Bronchial epithelial cell (primary cell): Measurements from ENCODE around the gene ASPN. TPM values are rescaled to one million over a fixed set of nuclear protein-coding genes. Genes with fewer than 3 reads are reported as not detected.

Experiments used
- DNase-seq: peaks from one replicate; pipeline ENCODE4 v3.0.0-alpha.2; 2010; ENCODE audit warnings: low read depth
- FAIRE-seq: peaks from 2 replicates; lab custom pipeline; 2011; peaks lifted over from hg19 to GRCh38; lab: Jason Lieb, UNC
- H3K27me3 ChIP-seq: 2 replicates; pipeline ENCODE4 v1.5.1; 2011; ENCODE audit warnings: low read length; ENCODE audit not compliant: control insufficient read depth, insufficient read depth
- H3K36me3 ChIP-seq: 2 replicates; pipeline ENCODE4 v1.5.1; 2011; ENCODE audit warnings: low read length; ENCODE audit not compliant: control insufficient read depth, insufficient read depth
- H3K4me3 ChIP-seq: 2 replicates; pipeline ENCODE4 v1.5.1; 2011; ENCODE audit warnings: mild to moderate bottlenecking, low read depth, low read length, control low read depth
- CTCF ChIP-seq: IDR thresholded peaks from 2 replicates; pipeline ENCODE4 v1.5.1; 2011; ENCODE audit warnings: mild to moderate bottlenecking, moderate library complexity, low read length, control low read depth, inconsistent platforms; ENCODE audit not compliant: insufficient read depth, severe bottlenecking
- total RNA-seq: library from RNA; depleted of rRNA; stranded (reverse); fragments of >200 nt; gene quantifications from 2 replicates; pipeline ENCODE4 v1.2.1, GENCODE V29; 2014

The ASPN gene
- total RNA-seq, 1 donor from 2014 or later: not detected

GRCh38 chr9:92496396-92497176 lies 14.3 kb upstream of the ASPN start:
- FAIRE-seq (no peak), DNase-seq (no peak)
- Histone ChIP-seq H3K27me3 (no peaks in the 10 kb centered on the region), H3K4me3 (no peak overlapping the region), H3K36me3 (no peaks in the 10 kb centered on the region)
- no peak for TF ChIP-seq CTCF

GRCh38 chr9:92494856-92495255 lies 12.6 kb upstream of the ASPN start:
- DNase-seq (no peak), FAIRE-seq (no peak)
- no peaks in the 10 kb centered on the region for H3K27me3 ChIP-seq
- TF ChIP-seq CTCF: no peak
- no peaks in the 10 kb centered on the region for H3K36me3 ChIP-seq
- no peak overlapping the region for H3K4me3 ChIP-seq

- TF ChIP-seq CTCF: no peak
- no peaks in the 10 kb centered on the region for H3K27me3 ChIP-seq
- no peak overlapping the region for H3K4me3 ChIP-seq
- FAIRE-seq (no peak), DNase-seq (no peak)
- no peaks in the 10 kb centered on the region for H3K36me3 ChIP-seq
Measured at GRCh38 chr9:92493749-92494387, 11.6 kb upstream of the ASPN start.

GRCh38 chr9:92492781-92493401 lies 10.6 kb upstream of the ASPN start:
- Histone ChIP-seq H3K36me3 (no peaks in the 10 kb centered on the region), H3K4me3 (no peak overlapping the region), H3K27me3 (no peaks in the 10 kb centered on the region)
- no peak for FAIRE-seq
- no peak for TF ChIP-seq CTCF
- no peak for DNase-seq

GRCh38 chr9:92488681-92489550 lies 6.6 kb upstream of the ASPN start:
- FAIRE-seq (no peak), DNase-seq (peak; percentile 31)
- H3K4me3 ChIP-seq: no peak overlapping the region
- H3K36me3 ChIP-seq: no peaks in the 10 kb centered on the region
- H3K27me3 ChIP-seq: no peaks in the 10 kb centered on the region
- TF ChIP-seq CTCF: no peak
